Neural progenitor cell (in vitro differentiated cells): ENCODE measurements around the gene CD80. TPM values are rescaled to one million over a fixed set of nuclear protein-coding genes. Genes with fewer than 3 reads are reported as not detected.

Experiments
- DNase-seq: peaks from one replicate; pipeline ENCODE4 v3.0.0-alpha.2; 2016; ENCODE audit warnings: low spot score
- H2AFZ ChIP-seq: fragments of 200-600 bp; sonication (generic); replicated peaks from 2 replicates; pipeline ENCODE4 v1.6.1; 2016; ENCODE audit warnings: antibody characterized with exemption
- H3F3A ChIP-seq: fragments of 200-600 bp; sonication (generic); 2 replicates; pipeline ENCODE4 v1.6.1; 2016; ENCODE audit warnings: antibody characterized with exemption, low read depth
- H3K27ac ChIP-seq: fragments of 200-600 bp; sonication (generic); 2 replicates; pipeline ENCODE4 v1.5.1; 2016; ENCODE audit warnings: mild to moderate bottlenecking
- H3K27me3 ChIP-seq: fragments of 200-600 bp; sonication (generic); 2 replicates; pipeline ENCODE4 v1.6.1; 2016; ENCODE audit warnings: mild to moderate bottlenecking, moderate library complexity
- H3K36me3 ChIP-seq: fragments of 200-600 bp; sonication (generic); 2 replicates; pipeline ENCODE4 v1.5.1; 2016
- H3K4me1 ChIP-seq: fragments of 200-600 bp; sonication (generic); 2 replicates; pipeline ENCODE4 v1.6.1; 2016; ENCODE audit warnings: mixed run types
- H3K4me2 ChIP-seq: fragments of 200-600 bp; sonication (generic); 2 replicates; pipeline ENCODE4 v1.6.1; 2016
- H3K4me3 ChIP-seq: fragments of 200-600 bp; sonication (generic); 2 replicates; pipeline ENCODE4 v1.5.1; 2016
- H3K79me2 ChIP-seq: fragments of 200-600 bp; sonication (generic); 2 replicates; pipeline ENCODE4 v1.6.1; 2016; ENCODE audit warnings: low read depth
- H3K9ac ChIP-seq: fragments of 200-600 bp; sonication (generic); 2 replicates; pipeline ENCODE4 v1.6.1; 2016
- H3K9me3 ChIP-seq: fragments of 200-600 bp; sonication (generic); 2 replicates; pipeline ENCODE4 v1.5.1; 2016; ENCODE audit warnings: low read depth
- H4K20me1 ChIP-seq: fragments of 200-600 bp; sonication (generic); 2 replicates; pipeline ENCODE4 v1.6.1; 2016; ENCODE audit warnings: low read depth
- H3K27ac Mint-ChIP-seq: 3 replicates; pipeline ENCODE4 v1.8.0; 2021; ENCODE audit warnings: mixed read lengths
- H3K27me3 Mint-ChIP-seq: 2 replicates; pipeline ENCODE4 v1.8.0; 2022; ENCODE audit warnings: low read depth, mild to moderate bottlenecking, inconsistent platforms, moderate library complexity, mixed read lengths; ENCODE audit not compliant: insufficient read depth
- H3K36me3 Mint-ChIP-seq: 3 replicates; pipeline ENCODE4 v1.8.0; 2021; ENCODE audit warnings: mixed read lengths
- H3K4me1 Mint-ChIP-seq: 3 replicates; pipeline ENCODE4 v1.8.0; 2021; ENCODE audit warnings: mixed read lengths
- H3K4me3 Mint-ChIP-seq: 3 replicates; pipeline ENCODE4 v1.8.0; 2021; ENCODE audit warnings: mild to moderate bottlenecking, moderate library complexity, mixed read lengths
- H3K9me3 Mint-ChIP-seq: 3 replicates; pipeline ENCODE4 v1.8.0; 2020; ENCODE audit warnings: mixed read lengths
- EZH2 ChIP-seq: fragments of 200-600 bp; sonication (generic); IDR thresholded peaks from 2 replicates; pipeline ENCODE4 v1.6.1; 2017; ENCODE audit warnings: antibody characterized with exemption, mild to moderate bottlenecking, moderate library complexity
- EZH2phosphoT487 ChIP-seq: fragments of 200-600 bp; sonication (generic); IDR thresholded peaks from 2 replicates; pipeline ENCODE4 v1.6.1; 2017; ENCODE audit warnings: antibody characterized with exemption
- total RNA-seq: library from RNA; depleted of rRNA; stranded (reverse); fragments of >200 nt; gene quantifications from 2 replicates; pipeline ENCODE4 v1.2.3, GENCODE V29; 2015; ENCODE audit warnings: low replicate concordance
- TF ChIP-seq, protein P1 (sequence below): fragments of 200-600 bp; sonication (generic); IDR thresholded peaks from 2 replicates; pipeline ENCODE4 v1.5.1; 2017; ENCODE audit warnings: antibody characterized with exemption, mild to moderate bottlenecking

CD80 gene
- total RNA-seq, 1 donor from 2014 or later = 0.30 TPM

DNA sequence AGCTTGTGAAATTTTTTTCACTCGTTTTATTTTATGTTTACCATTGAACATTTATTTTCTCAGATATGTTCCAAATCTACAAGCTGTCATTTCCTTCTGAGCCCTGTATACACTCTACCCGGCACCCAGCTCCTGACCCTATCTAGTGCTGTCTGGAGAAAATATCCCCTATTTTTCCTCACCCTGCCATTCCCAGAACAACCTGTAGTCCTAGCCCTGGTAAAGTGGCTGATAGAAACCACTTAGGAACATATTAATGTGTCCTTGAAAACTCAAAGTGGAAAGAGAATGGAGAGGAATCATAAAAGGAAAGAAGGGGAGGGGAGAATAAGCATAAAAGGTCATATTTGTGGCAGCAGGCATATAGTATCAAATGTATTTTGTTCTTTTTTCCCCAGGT is 69.3 kb downstream of the CD80 start:
- no peak overlapping the region for H3K4me3 ChIP-seq
- no peak overlapping the region for H3K4me2 ChIP-seq
- H3K27ac ChIP-seq = no peak overlapping the region
- H3K9me3 ChIP-seq = no peaks in the 10 kb centered on the region
- no peak overlapping the region for H3K9ac ChIP-seq
- Mint-ChIP-seq H3K9me3 (no peaks in the 10 kb centered on the region), H3K27ac (no peak overlapping the region), H3K27me3 (no peaks in the 10 kb centered on the region), H3K4me1 (no peaks in the 10 kb centered on the region), H3K36me3 (peaks cover 7% of the 10 kb centered on the region), H3K4me3 (no peak overlapping the region)
- no peaks in the 10 kb centered on the region for H3K27me3 ChIP-seq
- H3K36me3 ChIP-seq = peaks cover 3% of the 10 kb centered on the region
- H2AFZ ChIP-seq = no peak overlapping the region
- TF ChIP-seq EZH2 = no peak
- TF ChIP-seq, protein P1, sequence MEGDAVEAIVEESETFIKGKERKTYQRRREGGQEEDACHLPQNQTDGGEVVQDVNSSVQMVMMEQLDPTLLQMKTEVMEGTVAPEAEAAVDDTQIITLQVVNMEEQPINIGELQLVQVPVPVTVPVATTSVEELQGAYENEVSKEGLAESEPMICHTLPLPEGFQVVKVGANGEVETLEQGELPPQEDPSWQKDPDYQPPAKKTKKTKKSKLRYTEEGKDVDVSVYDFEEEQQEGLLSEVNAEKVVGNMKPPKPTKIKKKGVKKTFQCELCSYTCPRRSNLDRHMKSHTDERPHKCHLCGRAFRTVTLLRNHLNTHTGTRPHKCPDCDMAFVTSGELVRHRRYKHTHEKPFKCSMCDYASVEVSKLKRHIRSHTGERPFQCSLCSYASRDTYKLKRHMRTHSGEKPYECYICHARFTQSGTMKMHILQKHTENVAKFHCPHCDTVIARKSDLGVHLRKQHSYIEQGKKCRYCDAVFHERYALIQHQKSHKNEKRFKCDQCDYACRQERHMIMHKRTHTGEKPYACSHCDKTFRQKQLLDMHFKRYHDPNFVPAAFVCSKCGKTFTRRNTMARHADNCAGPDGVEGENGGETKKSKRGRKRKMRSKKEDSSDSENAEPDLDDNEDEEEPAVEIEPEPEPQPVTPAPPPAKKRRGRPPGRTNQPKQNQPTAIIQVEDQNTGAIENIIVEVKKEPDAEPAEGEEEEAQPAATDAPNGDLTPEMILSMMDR = no peak
- H3K4me1 ChIP-seq = no peaks in the 10 kb centered on the region
- no peaks in the 10 kb centered on the region for H3K79me2 ChIP-seq
- no peaks in the 10 kb centered on the region for H4K20me1 ChIP-seq
- H3F3A ChIP-seq = peaks cover 2% of the 10 kb centered on the region
- no peak for DNase-seq

DNA sequence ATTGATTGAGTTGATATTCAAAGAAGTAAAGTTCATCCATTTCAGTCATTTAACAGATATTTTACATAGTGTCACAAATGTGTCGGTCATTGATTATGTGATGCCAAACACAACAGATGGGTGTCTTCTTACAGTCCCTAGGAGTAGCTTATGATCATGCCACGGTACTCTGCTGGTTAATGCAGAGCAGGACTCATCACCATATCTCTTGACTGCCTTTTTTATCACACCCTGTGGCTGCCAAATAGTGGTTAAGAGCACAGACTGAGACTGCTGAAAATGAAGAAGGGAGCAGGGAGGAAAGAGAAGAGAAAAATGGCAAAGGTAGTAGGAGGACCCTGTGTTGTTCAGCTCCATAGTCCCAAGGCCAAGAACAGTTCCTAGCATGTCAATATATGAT is 73.9 kb downstream of the CD80 start:
- no peaks in the 10 kb centered on the region for H3K27me3 Mint-ChIP-seq
- TF ChIP-seq, protein P1 = no peak
- TF ChIP-seq EZH2phosphoT487 (no peak), EZH2 (no peak)
- Histone ChIP-seq H3K9me3 (no peaks in the 10 kb centered on the region), H2AFZ (no peak overlapping the region), H3K4me1 (no peaks in the 10 kb centered on the region), H3F3A (peaks cover 2% of the 10 kb centered on the region), H3K4me3 (no peak overlapping the region), H4K20me1 (no peaks in the 10 kb centered on the region), H3K4me2 (no peak overlapping the region), H3K27ac (no peak overlapping the region), H3K79me2 (no peaks in the 10 kb centered on the region), H3K9ac (no peak overlapping the region), H3K36me3 (peaks cover 5% of the 10 kb centered on the region), H3K27me3 (no peaks in the 10 kb centered on the region)
- no peak overlapping the region for H3K4me3 Mint-ChIP-seq
- no peak overlapping the region for H3K27ac Mint-ChIP-seq
- H3K4me1 Mint-ChIP-seq = no peaks in the 10 kb centered on the region
- H3K9me3 Mint-ChIP-seq = no peaks in the 10 kb centered on the region
- DNase-seq = no peak
- H3K36me3 Mint-ChIP-seq = peaks cover 2% of the 10 kb centered on the region

DNA sequence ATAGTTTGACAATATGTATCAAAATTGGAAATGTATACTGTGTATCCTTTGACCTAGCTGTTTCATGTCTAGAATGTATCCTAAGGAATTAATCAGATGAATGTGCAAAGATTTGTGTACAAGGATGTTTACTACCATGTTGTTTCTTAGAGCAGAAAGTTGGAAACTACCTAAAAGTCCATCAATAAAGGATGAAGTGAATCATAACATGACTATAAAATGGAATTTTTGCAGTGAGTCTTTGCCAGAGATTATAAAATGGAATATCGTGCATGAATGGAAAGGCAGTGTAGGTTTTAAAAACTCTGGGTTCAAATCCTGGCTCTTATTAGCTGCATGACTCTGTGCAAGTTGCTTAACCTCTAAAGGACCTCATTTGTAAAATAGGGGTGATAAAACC is 76.3 kb downstream of the CD80 start:
- no peak overlapping the region for H3K4me2 ChIP-seq
- H2AFZ ChIP-seq = no peak overlapping the region
- H4K20me1 ChIP-seq = no peaks in the 10 kb centered on the region
- H3K9ac ChIP-seq = no peak overlapping the region
- no peak for DNase-seq
- H3K4me3 Mint-ChIP-seq = no peak overlapping the region
- H3K27me3 ChIP-seq = no peaks in the 10 kb centered on the region
- no peaks in the 10 kb centered on the region for H3K4me1 ChIP-seq
- H3K9me3 ChIP-seq = no peaks in the 10 kb centered on the region
- no peak for TF ChIP-seq EZH2
- TF ChIP-seq, protein P1 = no peak
- no peak overlapping the region for H3K27ac ChIP-seq
- no peaks in the 10 kb centered on the region for H3K27me3 Mint-ChIP-seq
- no peaks in the 10 kb centered on the region for H3K9me3 Mint-ChIP-seq
- H3K36me3 Mint-ChIP-seq = peaks cover 4% of the 10 kb centered on the region
- no peak overlapping the region for H3K27ac Mint-ChIP-seq
- H3K79me2 ChIP-seq = no peaks in the 10 kb centered on the region
- H3K4me3 ChIP-seq = no peak overlapping the region
- no peaks in the 10 kb centered on the region for H3K4me1 Mint-ChIP-seq
- peaks cover 5% of the 10 kb centered on the region for H3K36me3 ChIP-seq
- no peaks in the 10 kb centered on the region for H3F3A ChIP-seq

DNA sequence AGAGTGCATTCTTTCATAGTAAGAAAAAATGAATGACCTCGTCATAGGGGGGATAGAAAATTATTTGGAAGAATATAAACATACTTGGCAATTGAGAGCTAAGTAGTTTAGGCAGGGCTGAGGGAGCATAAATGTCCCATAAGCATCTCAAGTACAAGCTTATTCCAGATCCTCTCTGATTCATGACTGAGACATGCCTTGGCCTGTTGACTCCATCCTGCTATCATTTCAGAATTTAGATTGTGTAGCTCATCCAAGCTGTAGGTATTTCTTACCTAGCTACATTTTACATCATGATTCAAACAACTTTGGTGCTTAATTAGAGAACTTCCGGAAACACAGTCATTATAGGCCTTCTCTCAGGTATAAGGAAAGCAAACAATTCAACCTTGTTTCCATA is 78.3 kb downstream of the CD80 start:
- H3K27ac Mint-ChIP-seq = no peak overlapping the region

More for the DNA sequence above, 78.3 kb downstream of the CD80 start:
- Histone ChIP-seq H3K27me3 (no peaks in the 10 kb centered on the region), H2AFZ (no peak overlapping the region), H3K36me3 (peaks cover 5% of the 10 kb centered on the region), H3K4me1 (no peaks in the 10 kb centered on the region), H3K79me2 (no peaks in the 10 kb centered on the region), H3K9ac (no peak overlapping the region), H4K20me1 (no peaks in the 10 kb centered on the region), H3F3A (no peaks in the 10 kb centered on the region), H3K27ac (no peak overlapping the region), H3K9me3 (no peaks in the 10 kb centered on the region), H3K4me3 (no peak overlapping the region), H3K4me2 (no peak overlapping the region)
- TF ChIP-seq EZH2phosphoT487 (no peak), EZH2 (no peak)
- TF ChIP-seq, protein P1 = no peak
- H3K27me3 Mint-ChIP-seq = no peaks in the 10 kb centered on the region
- no peak for DNase-seq
- peaks cover 5% of the 10 kb centered on the region for H3K36me3 Mint-ChIP-seq
- no peaks in the 10 kb centered on the region for H3K4me1 Mint-ChIP-seq
- no peaks in the 10 kb centered on the region for H3K9me3 Mint-ChIP-seq
- no peak overlapping the region for H3K4me3 Mint-ChIP-seq
